ENCODE data around the gene MCM6.

MCM6 gene

DNA sequence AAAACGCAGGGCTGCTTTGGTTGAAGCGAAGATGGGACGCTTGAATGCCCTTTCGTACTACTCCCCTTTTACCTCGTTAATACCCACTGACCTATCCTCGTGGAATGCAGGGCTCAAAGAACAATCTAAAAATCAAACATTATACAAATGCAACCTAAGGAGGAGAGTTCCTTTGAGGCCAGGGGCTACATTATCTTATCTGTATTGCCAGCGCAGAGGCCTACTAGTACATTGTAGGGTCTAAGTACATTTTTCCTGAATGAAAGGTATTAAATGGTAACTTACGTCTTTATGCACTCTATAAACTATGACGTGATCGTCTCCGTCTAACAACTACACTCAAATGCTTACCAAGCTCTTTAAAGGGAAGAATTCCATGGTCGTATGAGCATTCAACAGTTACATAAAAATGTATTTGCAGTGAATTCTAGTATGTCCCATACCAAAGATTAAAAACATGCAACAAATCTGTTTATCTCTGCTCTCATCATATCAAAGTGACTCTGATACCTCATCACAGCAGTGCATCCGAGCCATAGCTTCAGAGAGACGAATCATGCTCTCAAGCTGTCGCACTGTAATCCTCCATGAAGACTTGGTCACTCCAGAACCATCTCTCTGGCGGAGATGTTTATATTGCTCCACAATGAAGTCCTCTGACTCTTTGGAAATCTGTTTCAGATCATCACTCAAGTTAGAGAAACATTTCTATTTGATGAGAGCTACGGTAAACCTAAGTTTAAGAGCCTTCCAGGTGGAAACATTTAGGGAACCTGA is 25.2 kb downstream of the MCM6 start:
- no peaks in the 10 kb centered on the region for H3K9me3 ChIP-seq (ENCODE audit: low read length)
- no peaks in the 10 kb centered on the region for H3K27me3 ChIP-seq (ENCODE audit: insufficient read depth, low read length)
- peaks cover 84% of the 10 kb centered on the region for H3K36me3 ChIP-seq (ENCODE audit: insufficient read depth, low read length)
- no peak overlapping the region for H3K4me3 ChIP-seq (ENCODE audit: low read length)
- H2AFZ ChIP-seq (ENCODE audit: low read depth, low read length) = no peak overlapping the region
- no peaks in the 10 kb centered on the region for H3K4me1 ChIP-seq (ENCODE audit: insufficient read depth, low read length)

DNA sequence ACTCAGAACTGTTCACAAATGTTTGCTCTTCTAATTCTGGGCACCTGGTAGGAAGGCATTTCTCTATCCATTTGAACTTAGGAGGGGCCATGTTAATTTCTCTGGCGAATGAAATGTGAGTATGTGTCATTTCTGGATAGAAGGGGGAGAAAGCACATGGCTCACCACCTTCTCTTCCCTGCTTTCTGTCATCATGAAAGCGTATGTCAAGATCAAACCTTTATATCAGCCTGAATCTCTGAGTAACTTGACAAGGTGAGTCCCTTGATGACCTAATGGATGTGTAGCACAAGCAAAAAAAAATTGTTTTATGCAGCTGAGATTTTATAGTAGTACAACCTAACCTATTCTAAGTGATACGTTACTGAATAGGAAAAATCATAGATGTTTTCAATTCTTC is 27.2 kb downstream of the MCM6 start:
- no peaks in the 10 kb centered on the region for H3K27me3 ChIP-seq (ENCODE audit: insufficient read depth, low read length)
- no peaks in the 10 kb centered on the region for H3K9me3 ChIP-seq (ENCODE audit: low read length)
- H2AFZ ChIP-seq (ENCODE audit: low read depth, low read length) = no peak overlapping the region
- H3K36me3 ChIP-seq (ENCODE audit: insufficient read depth, low read length) = peaks cover 87% of the 10 kb centered on the region
- no peaks in the 10 kb centered on the region for H3K4me1 ChIP-seq (ENCODE audit: insufficient read depth, low read length)
- H3K4me3 ChIP-seq (ENCODE audit: low read length) = no peak overlapping the region

DNA sequence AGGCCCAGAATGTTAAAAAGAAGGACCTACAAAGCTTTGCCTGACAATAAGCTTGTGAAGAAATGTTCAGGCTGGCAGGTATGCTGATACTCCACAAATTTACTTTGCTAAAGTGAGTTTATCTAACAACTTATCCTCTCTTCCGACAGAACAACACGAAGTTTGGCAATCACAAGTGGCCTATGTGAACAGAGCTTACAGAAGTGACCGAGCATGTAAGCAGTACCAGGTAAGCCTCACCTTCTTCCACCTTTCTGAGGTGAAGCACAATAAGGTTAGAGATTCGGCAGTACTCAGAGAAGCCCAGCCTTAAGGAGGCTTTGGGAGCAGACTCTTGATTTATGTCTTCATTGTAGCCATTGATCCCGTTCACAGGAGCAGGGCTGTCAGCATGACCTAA is 30.2 kb downstream of the MCM6 start:
- H2AFZ ChIP-seq (ENCODE audit: low read depth, low read length) = no peak overlapping the region
- H3K4me3 ChIP-seq (ENCODE audit: low read length) = no peak overlapping the region
- H3K4me1 ChIP-seq (ENCODE audit: insufficient read depth, low read length) = no peaks in the 10 kb centered on the region
- no peaks in the 10 kb centered on the region for H3K27me3 ChIP-seq (ENCODE audit: insufficient read depth, low read length)
- peaks cover 86% of the 10 kb centered on the region for H3K36me3 ChIP-seq (ENCODE audit: insufficient read depth, low read length)
- no peaks in the 10 kb centered on the region for H3K9me3 ChIP-seq (ENCODE audit: low read length)

DNA sequence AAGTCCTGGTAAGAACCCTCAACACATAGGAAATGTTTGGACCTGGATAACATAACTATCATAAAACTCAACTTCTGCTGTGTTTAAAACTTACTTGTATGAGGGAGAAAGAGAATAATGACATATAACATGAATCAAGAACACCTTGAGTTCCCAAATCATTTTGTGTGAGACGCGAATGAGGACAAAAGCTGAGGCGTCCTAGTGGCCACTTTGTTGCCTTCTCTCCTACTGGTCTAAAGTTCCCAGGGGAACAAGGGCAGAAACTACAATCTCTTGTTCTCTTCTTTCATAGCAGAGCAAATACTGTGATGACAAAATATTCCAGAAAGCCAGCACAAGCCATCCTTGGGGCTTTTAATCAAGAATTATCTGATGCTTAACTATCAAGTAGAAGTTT is 31.0 kb downstream of the MCM6 start:
- Histone ChIP-seq H3K9me3 (ENCODE audit: low read length) (peaks cover 3% of the 10 kb centered on the region), H3K36me3 (ENCODE audit: insufficient read depth, low read length) (peaks cover 86% of the 10 kb centered on the region), H3K4me3 (ENCODE audit: low read length) (no peak overlapping the region), H3K4me1 (ENCODE audit: insufficient read depth, low read length) (no peaks in the 10 kb centered on the region), H3K27me3 (ENCODE audit: insufficient read depth, low read length) (no peaks in the 10 kb centered on the region), H2AFZ (ENCODE audit: low read depth, low read length) (no peak overlapping the region)

DNA sequence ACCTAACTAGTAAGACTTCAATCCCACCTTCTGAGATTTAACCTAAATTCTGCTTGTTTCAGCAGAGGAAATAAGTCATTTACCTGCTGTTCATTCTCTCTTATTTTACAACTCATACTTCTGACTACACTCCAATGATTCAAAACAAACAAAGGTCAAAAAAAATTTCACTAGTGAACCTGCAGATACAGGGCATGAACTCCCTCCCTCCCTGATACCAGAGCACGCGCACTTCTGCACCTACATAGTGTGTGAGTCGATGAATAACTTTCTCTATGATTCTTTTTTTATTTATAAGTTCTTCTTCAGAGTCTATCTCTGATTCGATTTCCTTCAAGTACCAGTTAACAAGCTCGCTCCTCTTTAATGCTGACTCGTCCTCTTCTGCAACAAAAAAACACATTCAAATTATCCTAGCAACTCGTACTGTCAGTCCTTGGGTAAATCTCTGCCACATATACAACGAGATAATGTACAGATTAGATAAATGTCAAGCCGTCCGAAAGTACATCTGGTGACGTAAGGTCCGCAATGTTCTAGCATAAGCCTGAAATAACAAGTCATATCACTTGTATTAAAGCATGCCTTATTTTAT is 31.8 kb downstream of the MCM6 start:
- Histone ChIP-seq H3K4me1 (ENCODE audit: insufficient read depth, low read length) (no peaks in the 10 kb centered on the region), H3K27me3 (ENCODE audit: insufficient read depth, low read length) (no peaks in the 10 kb centered on the region), H3K9me3 (ENCODE audit: low read length) (peaks cover 3% of the 10 kb centered on the region), H3K4me3 (ENCODE audit: low read length) (no peak overlapping the region), H3K36me3 (ENCODE audit: insufficient read depth, low read length) (peaks cover 82% of the 10 kb centered on the region), H2AFZ (ENCODE audit: low read depth, low read length) (no peak overlapping the region)

DNA sequence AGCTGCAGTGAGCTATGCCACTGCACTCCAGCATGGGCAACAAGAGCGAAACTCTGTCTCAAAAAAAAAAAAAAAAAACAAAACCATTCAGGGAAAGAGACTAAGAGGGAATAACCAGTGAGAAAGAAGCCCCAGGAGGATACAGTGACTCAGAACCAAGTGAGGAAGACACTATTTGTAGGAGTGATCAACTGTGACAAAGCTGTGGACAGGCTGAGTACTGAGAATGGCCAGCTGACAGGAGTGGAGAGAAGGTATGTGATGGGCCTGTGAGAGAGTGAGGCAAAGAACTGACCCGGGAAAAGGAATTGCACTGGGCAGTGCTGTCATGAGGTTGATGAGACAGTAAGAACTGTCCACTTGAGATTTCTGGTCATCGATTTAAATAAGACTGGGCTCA is 32.6 kb downstream of the MCM6 start:
- H3K36me3 ChIP-seq (ENCODE audit: insufficient read depth, low read length) = peaks cover 75% of the 10 kb centered on the region
- H2AFZ ChIP-seq (ENCODE audit: low read depth, low read length) = no peak overlapping the region
- H3K27me3 ChIP-seq (ENCODE audit: insufficient read depth, low read length) = no peaks in the 10 kb centered on the region
- H3K4me3 ChIP-seq (ENCODE audit: low read length) = no peak overlapping the region
- H3K9me3 ChIP-seq (ENCODE audit: low read length) = peaks cover 3% of the 10 kb centered on the region
- no peaks in the 10 kb centered on the region for H3K4me1 ChIP-seq (ENCODE audit: insufficient read depth, low read length)

DNA sequence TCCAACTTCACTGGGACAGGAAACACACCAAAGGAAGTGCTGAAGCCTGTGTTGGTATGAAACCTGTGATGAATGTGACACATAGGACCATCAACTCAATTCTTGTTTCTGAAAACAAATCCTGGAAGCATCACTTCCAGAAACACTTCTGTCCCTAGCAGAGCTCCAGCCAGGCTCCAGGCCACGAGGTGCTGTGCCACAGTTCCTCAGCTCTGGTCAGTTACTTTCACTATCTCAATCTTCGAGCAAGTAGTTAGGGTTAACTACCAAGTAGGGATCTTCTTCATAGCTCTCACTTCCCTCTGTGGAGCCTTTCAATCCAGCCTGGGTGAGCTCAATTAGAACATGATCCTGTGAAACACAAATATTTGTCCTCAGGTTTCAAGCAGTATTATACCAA is 35.6 kb downstream of the MCM6 start:
- Histone ChIP-seq H3K4me3 (ENCODE audit: low read length) (no peak overlapping the region), H3K9me3 (ENCODE audit: low read length) (peaks cover 3% of the 10 kb centered on the region), H2AFZ (ENCODE audit: low read depth, low read length) (no peak overlapping the region), H3K27me3 (ENCODE audit: insufficient read depth, low read length) (no peaks in the 10 kb centered on the region), H3K4me1 (ENCODE audit: insufficient read depth, low read length) (no peaks in the 10 kb centered on the region), H3K36me3 (ENCODE audit: insufficient read depth, low read length) (peaks cover 52% of the 10 kb centered on the region)

DNA sequence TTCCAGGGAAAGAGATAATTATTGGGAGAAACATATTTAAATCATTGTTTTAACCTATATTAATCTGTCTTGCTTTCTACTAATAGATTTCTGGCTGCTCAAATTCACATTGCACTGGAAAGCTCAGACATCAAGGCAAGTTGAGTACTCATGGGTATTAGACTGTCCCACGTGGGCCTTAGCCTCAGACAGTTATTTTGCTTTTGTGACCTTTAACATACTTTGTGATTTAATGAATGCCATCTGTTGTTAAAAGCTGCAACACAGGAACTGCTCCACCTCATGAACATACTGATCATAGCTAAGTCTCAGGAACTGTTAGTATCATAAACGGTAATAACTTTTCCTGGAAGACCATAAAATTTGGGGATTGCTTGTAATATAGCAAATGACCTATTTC is 36.5 kb downstream of the MCM6 start:
- no peaks in the 10 kb centered on the region for H3K27me3 ChIP-seq (ENCODE audit: insufficient read depth, low read length)
- peaks cover 44% of the 10 kb centered on the region for H3K36me3 ChIP-seq (ENCODE audit: insufficient read depth, low read length)
- H3K9me3 ChIP-seq (ENCODE audit: low read length) = peaks cover 3% of the 10 kb centered on the region
- H3K4me1 ChIP-seq (ENCODE audit: insufficient read depth, low read length) = no peaks in the 10 kb centered on the region
- no peak overlapping the region for H3K4me3 ChIP-seq (ENCODE audit: low read length)
- no peak overlapping the region for H2AFZ ChIP-seq (ENCODE audit: low read depth, low read length)

DNA sequence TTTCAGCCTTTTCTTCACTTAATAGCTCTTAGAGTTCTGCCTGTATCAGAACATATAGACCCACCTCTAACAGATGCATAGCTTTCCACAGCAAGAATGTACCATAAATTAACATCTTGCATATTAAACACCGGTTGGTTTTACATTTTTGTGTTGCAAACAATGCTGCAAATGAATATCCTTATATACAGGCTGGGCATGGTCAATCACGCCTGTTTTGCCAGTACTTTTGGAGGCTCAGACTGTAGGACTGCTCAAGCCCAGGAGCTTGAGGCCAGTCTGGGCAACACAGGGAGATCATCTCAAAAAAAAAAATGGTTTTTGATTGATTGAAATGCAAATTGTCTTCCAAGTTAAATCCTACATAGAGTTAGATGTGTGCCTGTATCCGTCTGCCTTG is 37.7 kb downstream of the MCM6 start:
- Histone ChIP-seq H3K9me3 (ENCODE audit: low read length) (peaks cover 3% of the 10 kb centered on the region), H3K4me3 (ENCODE audit: low read length) (no peak overlapping the region), H2AFZ (ENCODE audit: low read depth, low read length) (no peak overlapping the region), H3K36me3 (ENCODE audit: insufficient read depth, low read length) (peaks cover 32% of the 10 kb centered on the region), H3K27me3 (ENCODE audit: insufficient read depth, low read length) (no peaks in the 10 kb centered on the region), H3K4me1 (ENCODE audit: insufficient read depth, low read length) (no peaks in the 10 kb centered on the region)

DNA sequence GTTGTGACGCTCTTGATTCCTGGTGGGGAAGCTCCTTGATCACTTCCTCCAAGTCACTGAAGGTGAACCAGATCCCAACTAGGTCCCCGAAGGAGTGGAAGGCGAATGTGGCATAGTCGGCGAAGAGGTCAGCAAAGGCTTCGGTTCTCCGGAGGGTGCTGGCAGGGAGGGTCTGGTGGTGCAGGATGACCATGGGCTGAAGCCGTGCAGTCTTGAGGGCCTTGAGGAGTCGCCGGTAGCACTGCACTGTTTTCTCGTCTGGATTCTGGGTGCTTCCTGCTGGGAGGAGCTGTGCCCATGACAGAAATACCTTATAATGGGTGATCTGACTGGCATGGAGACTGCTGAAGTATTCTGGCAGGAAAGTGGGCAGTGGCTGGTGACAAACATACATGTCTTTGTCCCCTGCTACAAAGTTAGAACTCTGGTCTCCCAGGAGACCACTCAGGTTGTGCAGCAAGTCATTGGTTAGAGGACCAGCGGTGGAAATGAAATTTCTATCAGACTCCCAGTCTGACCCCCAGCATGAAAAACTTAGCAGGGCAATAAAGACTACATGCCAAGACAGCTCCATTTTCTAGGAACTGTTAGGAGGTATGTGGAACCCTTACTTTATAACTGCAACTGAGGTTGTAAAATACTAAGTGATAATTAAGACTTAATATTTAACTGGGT is 39.5 kb downstream of the MCM6 start, which contains the start of gene LCT:
Gene LCT, minus strand, starts transcription at position 589 of the 675 bp plus-strand sequence. Its CDS starts 15 bp downstream, at position 574.
- Histone ChIP-seq H3K4me1 (ENCODE audit: insufficient read depth, low read length) (no peaks in the 10 kb centered on the region), H2AFZ (ENCODE audit: low read depth, low read length) (no peak within 1 kb of the TSS), H3K27me3 (ENCODE audit: insufficient read depth, low read length) (no peaks in the 10 kb centered on the region), H3K9me3 (ENCODE audit: low read length) (peaks cover 3% of the 10 kb centered on the region), H3K36me3 (ENCODE audit: insufficient read depth, low read length) (peaks cover 17% of the 10 kb centered on the region), H3K4me3 (ENCODE audit: low read length) (no peak within 1 kb of the TSS)

DNA sequence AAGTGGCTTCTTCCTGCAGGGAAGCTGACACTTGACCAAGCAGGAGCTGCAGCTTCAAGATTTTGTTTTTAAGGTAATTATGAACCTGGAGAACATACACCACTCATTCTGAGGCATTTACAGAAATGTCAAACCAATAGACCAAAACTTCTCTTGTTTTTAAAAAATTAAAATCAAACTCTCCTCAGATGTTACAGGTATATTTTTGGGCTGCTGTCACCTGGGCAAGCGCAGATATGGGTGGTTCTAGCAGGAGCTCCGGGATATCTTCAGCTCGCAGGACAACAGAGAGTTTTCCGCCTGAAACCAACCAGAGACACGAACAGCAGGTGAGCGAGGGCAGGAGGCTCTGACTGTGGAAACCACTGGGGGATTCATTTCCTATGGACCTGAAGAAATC is 43.4 kb downstream of the MCM6 start:
- H3K4me3 ChIP-seq (ENCODE audit: low read length) = no peak overlapping the region
- no peaks in the 10 kb centered on the region for H3K36me3 ChIP-seq (ENCODE audit: insufficient read depth, low read length)
- H2AFZ ChIP-seq (ENCODE audit: low read depth, low read length) = no peak overlapping the region
- H3K9me3 ChIP-seq (ENCODE audit: low read length) = no peaks in the 10 kb centered on the region
- no peaks in the 10 kb centered on the region for H3K27me3 ChIP-seq (ENCODE audit: insufficient read depth, low read length)
- H3K4me1 ChIP-seq (ENCODE audit: insufficient read depth, low read length) = no peaks in the 10 kb centered on the region

DNA sequence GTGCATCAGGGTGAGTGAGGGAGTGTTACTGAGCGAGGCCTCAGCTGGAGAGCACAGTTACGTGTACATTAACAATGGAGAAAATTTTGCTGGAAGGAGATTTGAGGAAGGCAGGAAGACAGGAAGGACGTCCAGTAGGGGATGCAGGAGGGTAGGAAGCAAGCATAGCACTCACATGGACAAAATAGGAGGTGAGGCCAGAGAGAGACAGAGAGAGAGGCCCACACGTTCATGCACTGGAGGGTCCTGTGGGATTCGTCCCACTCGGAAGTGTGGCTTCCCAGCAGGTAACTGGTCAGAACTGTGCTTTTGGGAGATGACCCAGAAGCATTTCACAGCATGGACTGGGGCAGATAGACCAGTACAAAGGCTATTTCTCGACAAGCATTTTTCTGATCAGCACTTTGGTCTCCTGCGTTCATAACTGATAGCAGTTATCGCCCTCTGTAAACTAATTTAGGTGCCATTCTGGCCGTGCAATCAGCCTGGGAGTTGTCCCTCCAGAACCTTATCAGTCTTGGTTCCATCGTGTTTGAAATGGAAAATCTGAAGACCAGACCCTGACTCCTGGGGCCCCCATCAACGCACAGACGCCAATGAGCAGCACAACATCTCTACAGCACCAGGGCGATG is 44.9 kb downstream of the MCM6 start:
- H3K4me1 ChIP-seq (ENCODE audit: insufficient read depth, low read length) = no peaks in the 10 kb centered on the region
- H3K27me3 ChIP-seq (ENCODE audit: insufficient read depth, low read length) = no peaks in the 10 kb centered on the region
- no peak overlapping the region for H3K4me3 ChIP-seq (ENCODE audit: low read length)
- no peak overlapping the region for H2AFZ ChIP-seq (ENCODE audit: low read depth, low read length)
- H3K9me3 ChIP-seq (ENCODE audit: low read length) = no peaks in the 10 kb centered on the region
- H3K36me3 ChIP-seq (ENCODE audit: insufficient read depth, low read length) = no peaks in the 10 kb centered on the region
